ENCODE results near the gene DIPK1B.

The DIPK1B gene

GRCh38 chr9:136721339-136722092 is 9.1 kb downstream of the DIPK1B start:
- peak; percentile 43 for DNase-seq

GRCh38 chr9:136722093-136722968 is 10.0 kb downstream of the DIPK1B start:
- DNase-seq = peak; percentile 49

GRCh38 chr9:136722969-136723356 is 10.6 kb downstream of the DIPK1B start:
- peak; percentile 59 for DNase-seq

- peak; percentile 40 for DNase-seq
Observed at GRCh38 chr9:136723362-136723976, 11.1 kb downstream of the DIPK1B start.

GRCh38 chr9:136723989-136724388 is 11.6 kb downstream of the DIPK1B start:
- DNase-seq = no peak

- DNase-seq = no peak
Observed at GRCh38 chr9:136724772-136725171, 12.4 kb downstream of the DIPK1B start.

GRCh38 chr9:136725612-136726011 is 13.2 kb downstream of the DIPK1B start:
- DNase-seq = no peak

- DNase-seq = no peak
Observed at GRCh38 chr9:136726118-136726517, 13.7 kb downstream of the DIPK1B start.

GRCh38 chr9:136726631-136727191 is 14.3 kb downstream of the DIPK1B start:
- DNase-seq = peak; percentile 73

GRCh38 chr9:136728080-136728547 is 15.7 kb downstream of the DIPK1B start:
- peak; percentile 90 for DNase-seq

GRCh38 chr9:136728548-136729123 is 16.3 kb downstream of the DIPK1B start:
- DNase-seq = peak; percentile 34

GRCh38 chr9:136729144-136729543 is 16.8 kb downstream of the DIPK1B start:
- DNase-seq = no peak

GRCh38 chr9:136729926-136730325 is 17.6 kb downstream of the DIPK1B start:
- no peak for DNase-seq

GRCh38 chr9:136732444-136733178 is 20.2 kb downstream of the DIPK1B start:
- no peak for DNase-seq

GRCh38 chr9:136733611-136734010 is 21.2 kb downstream of the DIPK1B start:
- DNase-seq = no peak

- DNase-seq = no peak
Observed at GRCh38 chr9:136734837-136735496, 22.6 kb downstream of the DIPK1B start.

GRCh38 chr9:136735812-136736480 is 23.6 kb downstream of the DIPK1B start:
- no peak for DNase-seq

GRCh38 chr9:136738960-136739359 is 26.6 kb downstream of the DIPK1B start:
- DNase-seq = no peak

GRCh38 chr9:136739509-136739908 is 27.1 kb downstream of the DIPK1B start:
- no peak for DNase-seq

- no peak for DNase-seq
Observed at GRCh38 chr9:136740069-136740468, 27.7 kb downstream of the DIPK1B start.

GRCh38 chr9:136740491-136740890 is 28.1 kb downstream of the DIPK1B start:
- DNase-seq = no peak

Measured in NCI-H82 (cell line).